Right renal cortex interstitium (tissue), 3 donors: ENCODE measurements around the gene KLHDC10. TPM values are rescaled to one million over a fixed set of nuclear protein-coding genes. Genes with fewer than 3 reads are reported as not detected.
A peak's percentile ranks its signal among the peaks of the same experiment; 100 is the strongest.
"Not testable (repeated sequence)": the region's sequence is repeated elsewhere in the genome, so short reads cannot be mapped to it uniquely, and the experiment has no call there.

Experiments used
- DNase-seq, 3 donors: peaks; one replicate each; pipeline ENCODE4 v3.0.0-alpha.2; 2013; ENCODE audit warnings: low read depth in 3 of 3, low spot score in 2 of 3
- polyA plus RNA-seq, 3 donors: library from polyadenylated mRNA; unstranded; fragments of 120-200 nt; gene quantifications; one replicate each; pipeline ENCODE4 v1.2.1, GENCODE V29; 2013; ENCODE audit not compliant: insufficient read length in 3 of 3

Gene KLHDC10
- polyA plus RNA-seq, result 10 to 100 TPM; 49.6 to 56.2 (median 52.2) TPM

GRCh38 chr7:130069978-130070860 lies at the start of gene KLHDC10:
Gene KLHDC10, plus strand, starts transcription at chr7:130070534. Its CDS starts 110 bp downstream, at chr7:130070644.
- peak; percentile 99 to 100 (median 99) for DNase-seq

GRCh38 chr7:130021105-130021834 lies 49.1 kb upstream of the KLHDC10 start:
- no peak for DNase-seq

- DNase-seq, result no peak
These were observed 48.2 kb upstream of the KLHDC10 start for GRCh38 chr7:130022115-130022514.

GRCh38 chr7:130022623-130023175 lies 47.6 kb upstream of the KLHDC10 start:
- DNase-seq, result no peak

GRCh38 chr7:130024390-130024789 lies 45.9 kb upstream of the KLHDC10 start:
- DNase-seq, result no peak

- no peak for DNase-seq
These were observed 37.6 kb upstream of the KLHDC10 start for GRCh38 chr7:130032698-130033097.

- no peak for DNase-seq
These were observed 32.6 kb upstream of the KLHDC10 start for GRCh38 chr7:130037703-130038102.

- no peak for DNase-seq
These were observed 29.8 kb upstream of the KLHDC10 start for GRCh38 chr7:130040576-130040975.

- no peak for DNase-seq
These were observed 22.5 kb upstream of the KLHDC10 start for GRCh38 chr7:130047831-130048230.

GRCh38 chr7:130048906-130049305 lies 21.4 kb upstream of the KLHDC10 start:
- no peak for DNase-seq

- DNase-seq, result not testable (repeated sequence)
These were observed 18.1 kb upstream of the KLHDC10 start for GRCh38 chr7:130052250-130052649.

- not testable (repeated sequence) for DNase-seq
These were observed 15.1 kb upstream of the KLHDC10 start for GRCh38 chr7:130055198-130055597.

- DNase-seq, result no peak
These were observed 8.1 kb upstream of the KLHDC10 start for GRCh38 chr7:130062246-130062645.

- no peak for DNase-seq
These were observed 7.3 kb upstream of the KLHDC10 start for GRCh38 chr7:130063036-130063435.

GRCh38 chr7:130064580-130064926 lies 5.8 kb upstream of the KLHDC10 start:
- not testable (repeated sequence) for DNase-seq

GRCh38 chr7:130065500-130066152 lies 4.7 kb upstream of the KLHDC10 start:
- DNase-seq, result no peak

GRCh38 chr7:130069179-130069977 lies 956 bp upstream of the KLHDC10 start:
- DNase-seq, result no peak

- DNase-seq, result no peak
These were observed 708 bp downstream of the KLHDC10 start for GRCh38 chr7:130070861-130071622.
